ENCODE measurements around the gene FOS.
"Not testable (repeated sequence)": the region's sequence is repeated elsewhere in the genome, so short reads cannot be mapped to it uniquely, and the experiment has no call there.

FOS gene

DNA sequence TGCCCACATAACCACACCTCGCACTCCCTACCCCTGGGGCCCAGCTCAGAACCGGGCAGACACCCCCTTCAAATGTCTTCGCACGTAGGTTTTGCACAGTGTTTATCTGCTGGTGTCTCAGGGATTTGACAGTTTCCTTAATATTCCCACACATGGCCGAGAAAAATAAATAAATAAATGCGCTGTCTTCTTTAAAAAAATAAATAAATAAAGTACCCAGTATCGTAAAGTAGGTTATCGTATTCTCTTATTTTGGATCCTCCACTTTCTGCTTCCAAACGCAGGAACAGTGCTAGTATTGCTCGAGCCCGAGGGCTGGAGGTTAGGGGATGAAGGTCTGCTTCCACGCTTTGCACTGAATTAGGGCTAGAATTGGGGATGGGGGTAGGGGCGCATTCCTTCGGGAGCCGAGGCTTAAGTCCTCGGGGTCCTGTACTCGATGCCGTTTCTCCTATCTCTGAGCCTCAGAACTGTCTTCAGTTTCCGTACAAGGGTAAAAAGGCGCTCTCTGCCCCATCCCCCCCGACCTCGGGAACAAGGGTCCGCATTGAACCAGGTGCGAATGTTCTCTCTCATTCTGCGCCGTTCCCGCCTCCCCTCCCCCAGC, 710 bp upstream of the FOS start:
- DNase-seq = no peak

DNA sequence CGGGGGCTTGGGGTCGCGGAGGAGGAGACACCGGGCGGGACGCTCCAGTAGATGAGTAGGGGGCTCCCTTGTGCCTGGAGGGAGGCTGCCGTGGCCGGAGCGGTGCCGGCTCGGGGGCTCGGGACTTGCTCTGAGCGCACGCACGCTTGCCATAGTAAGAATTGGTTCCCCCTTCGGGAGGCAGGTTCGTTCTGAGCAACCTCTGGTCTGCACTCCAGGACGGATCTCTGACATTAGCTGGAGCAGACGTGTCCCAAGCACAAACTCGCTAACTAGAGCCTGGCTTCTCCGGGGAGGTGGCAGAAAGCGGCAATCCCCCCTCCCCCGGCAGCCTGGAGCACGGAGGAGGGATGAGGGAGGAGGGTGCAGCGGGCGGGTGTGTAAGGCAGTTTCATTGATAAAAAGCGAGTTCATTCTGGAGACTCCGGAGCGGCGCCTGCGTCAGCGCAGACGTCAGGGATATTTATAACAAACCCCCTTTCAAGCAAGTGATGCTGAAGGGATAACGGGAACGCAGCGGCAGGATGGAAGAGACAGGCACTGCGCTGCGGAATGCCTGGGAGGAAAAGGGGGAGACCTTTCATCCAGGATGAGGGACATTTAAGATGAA, 630 bp downstream of the FOS start:
- peak; percentile 54 for DNase-seq

DNA sequence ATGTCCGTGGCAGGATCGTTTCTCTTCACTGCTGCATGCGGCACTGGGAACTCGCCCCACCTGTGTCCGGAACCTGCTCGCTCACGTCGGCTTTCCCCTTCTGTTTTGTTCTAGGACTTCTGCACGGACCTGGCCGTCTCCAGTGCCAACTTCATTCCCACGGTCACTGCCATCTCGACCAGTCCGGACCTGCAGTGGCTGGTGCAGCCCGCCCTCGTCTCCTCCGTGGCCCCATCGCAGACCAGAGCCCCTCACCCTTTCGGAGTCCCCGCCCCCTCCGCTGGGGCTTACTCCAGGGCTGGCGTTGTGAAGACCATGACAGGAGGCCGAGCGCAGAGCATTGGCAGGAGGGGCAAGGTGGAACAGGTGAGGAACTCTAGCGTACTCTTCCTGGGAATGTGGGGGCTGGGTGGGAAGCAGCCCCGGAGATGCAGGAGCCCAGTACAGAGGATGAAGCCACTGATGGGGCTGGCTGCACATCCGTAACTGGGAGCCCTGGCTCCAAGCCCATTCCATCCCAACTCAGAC, 1.2 kb downstream of the FOS start:
- DNase-seq = no peak

DNA sequence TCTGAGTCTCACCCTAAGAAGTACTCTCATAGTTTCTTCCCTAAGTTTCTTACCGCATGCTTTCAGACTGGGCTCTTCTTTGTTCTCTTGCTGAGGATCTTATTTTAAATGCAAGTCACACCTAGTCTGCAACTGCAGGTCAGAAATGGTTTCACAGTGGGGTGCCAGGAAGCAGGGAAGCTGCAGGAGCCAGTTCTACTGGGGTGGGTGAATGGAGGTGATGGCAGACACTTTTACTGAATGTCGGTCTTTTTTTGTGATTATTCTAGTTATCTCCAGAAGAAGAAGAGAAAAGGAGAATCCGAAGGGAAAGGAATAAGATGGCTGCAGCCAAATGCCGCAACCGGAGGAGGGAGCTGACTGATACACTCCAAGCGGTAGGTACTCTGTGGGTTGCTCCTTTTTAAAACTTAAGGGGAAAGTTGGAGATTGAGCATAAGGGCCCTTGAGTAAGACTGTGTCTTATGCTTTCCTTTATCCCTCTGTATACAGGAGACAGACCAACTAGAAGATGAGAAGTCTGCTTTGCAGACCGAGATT, 1.7 kb downstream of the FOS start:
- DNase-seq = no peak

DNA sequence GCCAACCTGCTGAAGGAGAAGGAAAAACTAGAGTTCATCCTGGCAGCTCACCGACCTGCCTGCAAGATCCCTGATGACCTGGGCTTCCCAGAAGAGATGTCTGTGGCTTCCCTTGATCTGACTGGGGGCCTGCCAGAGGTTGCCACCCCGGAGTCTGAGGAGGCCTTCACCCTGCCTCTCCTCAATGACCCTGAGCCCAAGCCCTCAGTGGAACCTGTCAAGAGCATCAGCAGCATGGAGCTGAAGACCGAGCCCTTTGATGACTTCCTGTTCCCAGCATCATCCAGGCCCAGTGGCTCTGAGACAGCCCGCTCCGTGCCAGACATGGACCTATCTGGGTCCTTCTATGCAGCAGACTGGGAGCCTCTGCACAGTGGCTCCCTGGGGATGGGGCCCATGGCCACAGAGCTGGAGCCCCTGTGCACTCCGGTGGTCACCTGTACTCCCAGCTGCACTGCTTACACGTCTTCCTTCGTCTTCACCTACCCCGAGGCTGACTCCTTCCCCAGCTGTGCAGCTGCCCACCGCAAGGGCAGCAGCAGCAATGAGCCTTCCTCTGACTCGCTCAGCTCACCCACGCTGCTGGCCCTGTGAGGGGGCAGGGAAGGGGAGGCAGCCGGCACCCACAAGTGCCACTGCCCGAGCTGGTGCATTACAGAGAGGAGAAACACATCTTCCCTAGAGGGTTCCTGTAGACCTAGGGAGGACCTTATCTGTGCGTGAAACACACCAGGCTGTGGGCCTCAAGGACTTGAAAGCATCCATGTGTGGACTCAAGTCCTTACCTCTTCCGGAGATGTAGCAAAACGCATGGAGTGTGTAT, 2.4 kb downstream of the FOS start:
- no peak for DNase-seq

DNA sequence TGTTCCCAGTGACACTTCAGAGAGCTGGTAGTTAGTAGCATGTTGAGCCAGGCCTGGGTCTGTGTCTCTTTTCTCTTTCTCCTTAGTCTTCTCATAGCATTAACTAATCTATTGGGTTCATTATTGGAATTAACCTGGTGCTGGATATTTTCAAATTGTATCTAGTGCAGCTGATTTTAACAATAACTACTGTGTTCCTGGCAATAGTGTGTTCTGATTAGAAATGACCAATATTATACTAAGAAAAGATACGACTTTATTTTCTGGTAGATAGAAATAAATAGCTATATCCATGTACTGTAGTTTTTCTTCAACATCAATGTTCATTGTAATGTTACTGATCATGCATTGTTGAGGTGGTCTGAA, 3.0 kb downstream of the FOS start:
- no peak for DNase-seq

DNA sequence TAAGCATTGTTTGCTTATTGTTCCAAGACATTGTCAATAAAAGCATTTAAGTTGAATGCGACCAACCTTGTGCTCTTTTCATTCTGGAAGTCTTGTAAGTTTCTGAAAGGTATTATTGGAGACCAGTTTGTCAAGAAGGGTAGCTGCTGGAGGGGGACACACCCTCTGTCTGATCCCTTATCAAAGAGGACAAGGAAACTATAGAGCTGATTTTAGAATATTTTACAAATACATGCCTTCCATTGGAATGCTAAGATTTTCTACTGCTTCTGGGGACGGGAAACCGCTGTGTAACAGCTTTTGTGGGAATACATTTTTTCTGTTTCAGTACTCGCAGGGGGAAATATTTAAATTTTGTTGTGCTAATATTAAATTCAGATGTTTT, 3.5 kb downstream of the FOS start:
- no peak for DNase-seq

DNA sequence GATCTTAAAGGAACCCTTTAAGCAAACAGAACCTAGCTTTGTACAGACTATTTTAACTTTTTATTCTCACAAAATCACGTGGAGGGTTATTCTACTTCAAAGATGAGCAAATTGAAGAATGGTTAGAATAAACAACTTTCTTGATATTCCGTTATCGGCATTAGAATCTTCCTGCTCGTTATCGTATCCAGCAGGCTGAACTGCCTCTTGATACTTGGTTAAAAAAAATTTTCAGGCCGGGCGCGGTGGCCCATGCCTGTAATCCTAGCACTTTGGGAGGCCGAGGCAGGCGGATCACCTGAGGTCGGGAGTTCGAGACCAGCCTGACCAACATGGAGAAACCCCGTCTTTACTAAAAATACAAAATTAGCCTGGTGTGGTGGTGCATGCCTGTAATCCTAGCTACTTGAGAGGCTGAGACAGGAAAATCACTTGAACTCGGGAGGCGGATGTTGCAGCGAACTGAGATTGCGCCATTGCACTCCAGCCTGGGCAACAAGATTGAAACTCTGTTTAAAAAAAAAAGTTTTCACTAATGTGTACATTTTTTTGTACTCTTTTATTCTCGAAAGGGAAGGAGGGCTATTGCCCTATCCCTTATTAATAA, 4.0 kb downstream of the FOS start:
- not testable (repeated sequence) for DNase-seq

DNA sequence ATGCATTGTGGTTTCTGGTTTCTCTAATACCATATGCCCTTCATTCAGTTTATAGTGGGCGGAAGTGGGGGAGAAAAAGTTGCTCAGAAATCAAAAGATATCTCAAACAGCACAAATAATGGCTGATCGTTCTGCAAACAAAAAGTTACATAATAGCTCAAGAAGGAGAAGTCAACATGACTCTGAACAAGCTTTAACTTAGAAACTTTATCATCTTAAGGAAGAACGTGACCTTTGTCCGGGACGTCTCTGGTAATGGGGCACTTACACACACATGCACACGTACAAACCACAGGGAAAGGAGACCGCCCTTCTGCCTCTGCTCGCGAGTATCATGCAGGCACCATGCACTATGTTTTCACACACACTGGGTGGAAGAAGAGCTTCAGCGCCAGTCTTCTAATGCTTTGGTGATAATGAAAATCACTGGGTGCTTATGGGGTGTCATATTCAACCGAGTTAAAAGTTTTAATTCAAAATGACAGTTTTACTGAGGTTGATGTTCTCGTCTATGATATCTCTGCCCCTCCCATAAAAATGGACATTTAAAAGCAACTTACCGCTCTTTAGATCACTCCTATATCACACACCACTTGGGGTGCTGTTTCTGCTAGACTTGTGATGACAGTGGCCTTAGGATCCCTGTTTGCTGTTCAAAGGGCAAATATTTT, 4.7 kb downstream of the FOS start:
- DNase-seq = no peak

DNA sequence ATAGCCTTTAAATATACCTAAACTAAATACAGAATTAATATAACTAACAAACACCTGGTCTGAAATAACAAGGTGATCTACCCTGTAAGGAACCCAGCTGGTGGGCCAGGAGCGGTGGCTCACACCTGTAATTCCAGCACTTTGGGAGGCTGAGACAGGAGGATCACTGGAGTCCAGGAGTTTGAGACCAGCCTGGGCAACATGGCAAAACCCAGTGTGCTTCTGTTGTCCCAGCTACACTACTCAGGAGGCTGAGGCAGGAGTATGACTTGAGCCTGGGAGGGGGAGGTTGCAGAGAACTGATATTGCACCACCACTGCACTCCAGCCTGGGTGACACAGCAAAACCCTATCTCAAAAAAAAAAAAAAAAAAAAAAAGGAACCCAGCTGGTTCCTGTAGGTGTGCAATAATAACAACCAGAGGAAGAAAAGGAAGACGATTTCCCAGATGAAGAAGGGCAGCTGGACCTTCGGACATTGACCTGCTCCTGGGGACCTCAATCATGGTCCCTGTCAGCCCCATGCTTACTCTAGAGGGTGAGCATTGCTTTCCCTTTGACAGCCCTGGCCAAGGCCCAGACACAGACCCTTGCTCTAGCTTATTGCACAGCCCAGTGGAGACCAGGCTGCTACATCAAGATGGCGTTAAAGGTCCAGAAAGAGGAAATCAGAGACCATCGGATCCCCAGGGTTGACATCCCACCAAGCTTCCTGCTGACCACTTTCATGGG, 5.4 kb downstream of the FOS start:
- no peak for DNase-seq

DNA sequence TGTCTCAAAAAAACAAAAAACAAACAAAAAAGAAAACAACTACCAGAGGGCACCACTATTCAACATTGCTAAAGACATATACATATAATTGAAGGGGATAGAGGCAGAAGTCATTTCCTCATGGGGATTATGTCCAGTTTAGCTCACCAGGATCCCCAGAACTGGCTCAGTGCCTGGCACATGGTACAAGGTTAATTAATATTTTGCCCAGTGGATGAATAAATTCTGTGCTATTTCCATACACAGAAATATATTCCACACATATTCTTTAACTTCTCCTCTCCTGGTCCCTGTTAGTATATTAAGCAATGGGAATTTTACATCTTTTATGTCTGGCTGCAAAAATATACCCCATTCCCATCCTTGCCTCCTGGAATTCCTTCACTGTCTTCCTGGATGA, 6.7 kb downstream of the FOS start:
- no peak for DNase-seq

DNA sequence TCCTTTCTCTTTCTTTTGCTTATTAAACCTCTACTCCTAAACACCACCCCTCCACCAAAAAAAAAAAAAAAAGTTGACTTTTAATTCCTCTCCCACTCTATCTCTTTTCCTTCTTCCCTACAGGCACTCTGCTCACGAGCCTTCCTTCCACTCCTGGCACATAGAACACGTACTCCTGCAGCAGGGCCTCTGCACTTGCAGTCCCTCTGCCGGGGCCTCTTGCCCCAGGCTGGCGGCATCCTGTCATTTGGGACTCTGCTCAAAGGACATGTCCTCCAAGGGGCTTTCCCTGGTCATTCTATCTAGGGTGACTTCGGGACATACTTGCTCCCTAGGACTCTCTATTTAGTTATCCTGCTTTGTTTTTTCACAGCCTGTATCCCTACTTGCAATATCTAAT, 7.7 kb downstream of the FOS start:
- no peak for DNase-seq

DNA sequence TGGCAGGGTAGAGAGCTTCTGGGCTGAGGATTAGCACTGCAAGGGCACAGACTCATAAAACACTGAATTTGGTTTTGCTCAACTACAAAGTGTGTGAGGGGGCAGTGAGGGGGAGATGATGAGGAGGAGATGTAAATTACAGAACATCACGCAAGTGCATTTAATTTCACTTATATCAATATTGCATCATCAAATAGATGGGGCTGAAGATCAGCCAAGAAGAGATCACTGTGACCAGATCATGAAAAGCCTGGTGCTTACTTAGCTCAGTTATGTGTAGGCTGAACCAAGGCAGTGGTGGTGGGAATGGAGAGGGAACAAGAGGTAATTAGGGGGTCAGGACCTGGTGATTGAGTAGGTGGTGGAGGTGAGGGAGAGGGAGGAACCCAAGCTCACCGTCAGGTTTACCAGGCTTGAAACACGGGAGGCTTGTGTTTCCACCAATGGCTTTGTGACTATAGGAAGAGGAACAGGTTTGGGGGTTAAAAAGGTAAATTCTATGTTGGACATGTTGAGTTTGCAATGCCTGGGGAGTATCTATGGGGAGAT, 11.3 kb downstream of the FOS start:
- no peak for DNase-seq

DNA sequence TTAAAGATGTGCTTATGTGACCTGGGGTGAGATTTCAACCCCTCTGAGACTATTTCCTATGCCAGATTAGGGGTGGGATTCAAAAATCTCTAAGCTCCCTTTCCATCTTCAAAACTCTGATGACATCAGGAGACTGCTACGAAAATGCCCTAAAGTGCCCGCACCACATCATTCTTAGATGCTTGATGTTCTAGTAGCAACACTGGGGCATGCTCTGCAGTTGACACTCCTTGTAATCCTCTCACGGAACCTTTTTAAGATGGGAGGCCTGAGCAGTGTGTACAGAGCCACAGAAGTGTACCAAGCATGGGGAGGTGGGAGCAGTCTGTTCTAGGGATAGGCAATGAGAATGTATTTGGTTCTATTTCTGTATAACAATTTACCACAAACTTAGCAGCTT, 12.2 kb downstream of the FOS start:
- no peak for DNase-seq

DNA sequence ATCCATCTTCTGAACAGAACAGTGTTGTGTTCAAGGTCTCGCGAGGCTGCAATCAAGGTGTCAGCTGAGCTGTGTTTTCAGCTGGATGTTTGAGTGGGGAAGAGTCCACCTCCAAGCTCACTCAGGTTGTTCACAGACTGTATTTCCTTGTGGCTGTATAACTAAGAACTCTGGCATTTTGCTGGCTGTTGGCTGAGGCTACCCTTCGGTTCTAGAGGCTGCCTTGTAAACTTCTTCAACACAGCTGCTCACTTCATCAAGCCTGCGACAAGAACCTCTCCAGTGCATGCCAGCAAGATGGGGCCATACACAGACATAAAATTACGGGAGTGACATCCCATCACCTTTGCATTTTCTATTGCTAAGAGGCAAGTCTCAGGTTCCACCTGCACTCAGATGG, 12.7 kb downstream of the FOS start:
- no peak for DNase-seq

DNA sequence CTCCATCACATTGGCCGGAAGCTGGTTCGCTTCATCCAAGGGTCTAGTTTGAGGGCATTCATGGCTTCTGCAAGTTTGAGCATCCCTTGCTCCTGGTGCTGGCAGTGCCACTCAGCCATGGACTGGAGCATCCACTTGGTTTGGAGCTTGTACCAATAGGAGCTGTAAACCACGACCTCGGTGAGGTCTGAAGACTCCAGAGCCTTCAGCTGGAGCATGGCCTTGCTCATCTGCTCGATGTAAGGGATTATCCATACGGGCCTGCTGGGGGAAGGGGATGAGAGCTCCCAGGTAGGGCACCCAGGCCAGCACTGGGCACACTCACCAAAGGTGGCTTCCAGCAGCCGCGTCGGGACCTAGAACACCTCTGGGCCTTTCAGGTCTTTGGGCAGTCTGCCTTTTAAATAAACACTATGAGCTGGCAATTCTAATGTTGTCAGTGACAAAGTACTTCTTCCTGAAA, 13.5 kb downstream of the FOS start:
- no peak for DNase-seq

DNA sequence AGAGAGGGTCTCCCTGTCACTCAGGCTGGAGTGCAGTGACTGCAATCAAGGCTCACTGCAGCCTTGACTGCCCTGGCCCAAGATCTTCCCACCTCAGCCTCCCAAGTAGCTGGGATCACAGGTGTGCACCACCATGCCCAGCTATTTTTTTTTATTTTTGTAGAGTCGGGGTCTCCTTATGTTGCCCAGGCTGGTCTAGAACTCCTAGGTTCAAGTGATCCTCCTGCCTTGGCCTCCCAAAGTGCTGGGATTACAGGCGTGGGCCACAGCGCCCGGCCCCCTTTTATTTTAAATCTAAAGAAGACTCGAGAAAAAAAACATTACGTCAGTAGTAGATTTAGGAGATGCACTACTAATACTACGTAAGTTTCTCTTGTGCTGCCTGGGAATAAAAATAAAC, 14.3 kb downstream of the FOS start:
- no peak for DNase-seq

DNA sequence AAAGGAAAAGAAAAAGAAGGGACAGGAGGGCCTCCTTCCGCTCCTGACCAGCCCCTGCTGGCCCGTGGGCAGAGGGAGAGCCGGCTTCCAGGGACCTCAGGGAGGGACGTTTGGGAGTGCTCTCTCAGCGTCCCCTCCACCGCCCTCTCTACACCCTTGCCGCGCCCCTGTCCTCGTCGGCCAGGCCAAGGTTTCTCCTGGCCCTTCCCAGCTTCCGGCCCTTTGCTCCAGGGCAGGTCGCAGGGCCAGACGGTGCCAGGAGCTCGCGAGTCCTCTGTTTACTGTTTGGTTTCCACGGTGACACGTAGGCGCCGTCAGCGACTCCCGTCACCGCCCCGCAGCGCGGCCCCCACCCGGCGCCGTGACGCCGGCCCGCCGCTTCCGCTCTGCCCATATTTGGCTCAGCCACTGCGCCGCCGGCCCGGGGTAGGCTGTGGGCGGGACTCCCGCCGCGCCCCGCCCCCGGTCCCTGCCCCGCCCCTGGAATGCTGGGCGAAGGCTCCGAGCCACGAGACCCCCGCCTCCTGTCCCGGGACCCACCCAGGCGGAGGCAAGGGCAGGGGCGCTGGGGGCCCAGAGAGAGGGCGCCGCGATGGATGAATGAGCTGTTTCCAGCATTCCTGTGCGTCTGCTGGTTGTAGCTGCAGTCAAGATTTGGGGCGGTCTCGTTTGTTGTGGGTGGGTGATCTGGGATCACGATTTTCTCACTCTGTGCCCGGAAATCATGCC, 15.5 kb downstream of the FOS start:
- peak; percentile 94 for DNase-seq

DNA sequence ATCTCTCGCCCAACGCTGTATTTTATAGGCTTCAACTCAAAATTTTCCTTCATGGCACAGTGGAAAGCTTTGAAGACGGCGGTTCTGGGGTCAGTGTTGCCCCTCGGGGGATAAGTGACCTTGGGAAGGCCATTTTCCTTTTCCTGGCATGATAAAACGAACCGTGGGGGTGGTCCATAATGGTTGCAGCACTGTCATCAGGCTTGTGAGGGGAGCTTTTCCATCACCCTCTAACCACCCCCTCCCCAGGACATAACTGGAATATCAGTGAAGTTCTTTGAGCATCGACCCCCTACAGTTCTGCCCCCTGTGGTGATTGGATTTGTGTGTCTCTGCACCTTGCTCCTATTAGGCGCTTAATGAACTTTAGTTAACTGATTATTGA, 16.0 kb downstream of the FOS start:
- no peak for DNase-seq

DNA sequence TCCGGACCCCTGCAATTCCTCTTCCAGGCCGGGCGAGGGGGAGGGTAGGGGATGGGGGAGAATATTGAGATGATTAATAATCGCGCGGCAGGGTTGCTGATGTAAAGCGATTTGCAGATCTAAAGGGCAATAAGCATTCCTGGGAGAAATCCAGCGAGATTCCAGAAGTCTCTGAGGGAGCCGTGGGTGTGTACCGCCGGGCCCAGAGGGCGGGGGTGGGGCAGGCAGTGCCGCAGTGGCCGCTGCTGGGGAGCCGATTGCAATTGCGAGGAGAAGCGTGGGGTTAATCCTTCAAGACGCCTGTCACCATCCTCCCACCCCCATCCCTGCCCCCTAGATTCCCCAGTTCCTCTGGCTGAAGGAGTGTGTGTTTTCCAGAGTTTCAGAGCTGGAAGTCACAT, 16.4 kb downstream of the FOS start:
- peak; percentile 28 for DNase-seq

All from CD4-positive, alpha-beta T cell treated with Interleukin-17A for 4 hours (primary cell).